Endothelial cell of umbilical vein (primary cell): Measurements from ENCODE around the gene MST1. TPM values are rescaled to one million over a fixed set of nuclear protein-coding genes. Genes with fewer than 3 reads are reported as not detected.

Source experiments
- BruUV-seq: library from RNA; stranded (reverse); fragments of 400-500 nt; replicated peaks from 2 replicates; lab custom pipeline; 2021; lab: Mats Ljungman, UMichigan
- CTCF ChIA-PET: fragments of 300-600, 350-600 bp; sonication (Branson Sonifier 250); formaldehyde crosslinking; loops from one replicate; lab custom pipeline; 2021; ENCODE audit warnings: antibody characterized with exemption, inconsistent platforms; lab: Charles Lee
- POLR2A ChIA-PET: fragments of 300-600, 350-600 bp; sonication (Branson Sonifier 250); formaldehyde crosslinking; loops from one replicate; lab custom pipeline; 2021; ENCODE audit warnings: antibody characterized with exemption, inconsistent platforms; lab: Charles Lee
- DNase-seq: peaks from one replicate; pipeline ENCODE4 v3.0.0-alpha.2; 2011; ENCODE audit warnings: low read depth, low spot score
- FAIRE-seq: peaks from 2 replicates; lab custom pipeline; 2011; peaks lifted over from hg19 to GRCh38; lab: Jason Lieb, UNC
- H2AFZ ChIP-seq: 2 replicates; pipeline ENCODE4 v1.6.0; 2012; ENCODE audit warnings: low read depth, low read length, control low read depth, inconsistent platforms
- H3K27ac ChIP-seq: 2 replicates; pipeline ENCODE4 v1.5.1; 2011; ENCODE audit warnings: low read depth, mild to moderate bottlenecking, control low read depth, low read length, moderate library complexity; ENCODE audit not compliant: insufficient read depth
- H3K27me3 ChIP-seq, 2 experiments: 2 replicates each; pipeline versions ENCODE4 v1.6.0 to v1.6.1; 2011; ENCODE audit warnings: low read length in 2 of 2, mixed read lengths in 1 of 2; ENCODE audit not compliant: control insufficient read depth in 2 of 2, insufficient read depth in 2 of 2
- H3K36me3 ChIP-seq, 2 experiments: 2 replicates in 1 of 2; 3 replicates in 1 of 2; pipeline ENCODE4 v1.5.1; 2011; ENCODE audit warnings: low read length in 2 of 2, mild to moderate bottlenecking in 1 of 2, moderate library complexity in 1 of 2; ENCODE audit not compliant: control insufficient read depth in 2 of 2, insufficient read depth in 2 of 2; ENCODE audit errors: extremely low read depth in 1 of 2
- H3K4me1 ChIP-seq: 3 replicates; pipeline ENCODE4 v1.5.1; 2011; ENCODE audit warnings: mild to moderate bottlenecking, low read length; ENCODE audit not compliant: control insufficient read depth, insufficient read depth; ENCODE audit errors: extremely low read depth
- H3K4me2 ChIP-seq: 2 replicates; pipeline ENCODE4 v1.6.1; 2011; ENCODE audit warnings: low read length, control low read depth, mixed read lengths; ENCODE audit not compliant: insufficient read depth
- H3K4me3 ChIP-seq, 3 experiments: fragments of 200-600 bp in 1 of 3; sonication (generic), shearing (Covaris generic) in 1 of 3; replicated peaks in 1 of 3; 2 replicates each; pipeline ENCODE4 v1.5.1; 2011 to 2016; ENCODE audit warnings: control low read depth in 3 of 3, low read length in 3 of 3, mild to moderate bottlenecking in 2 of 3, inconsistent platforms in 1 of 3, low read depth in 1 of 3, moderate library complexity in 1 of 3; ENCODE audit not compliant: insufficient read depth in 1 of 3
- H3K79me2 ChIP-seq: 2 replicates; pipeline ENCODE4 v1.6.0; 2012; ENCODE audit warnings: low read length, inconsistent platforms; ENCODE audit not compliant: control insufficient read depth, insufficient read depth
- H3K9ac ChIP-seq: replicated peaks from 2 replicates; pipeline ENCODE3; 2011; ENCODE audit warnings: low read length, control low read depth; ENCODE audit not compliant: insufficient read depth; ENCODE audit errors: extremely low read depth
- H3K9me1 ChIP-seq: replicated peaks from 3 replicates; pipeline ENCODE4 v1.6.0; 2011; ENCODE audit warnings: mild to moderate bottlenecking, low read length; ENCODE audit not compliant: control insufficient read depth, insufficient read depth; ENCODE audit errors: extremely low read depth
- H3K9me3 ChIP-seq: replicated peaks from 2 replicates; pipeline ENCODE4 v1.5.1; 2012; ENCODE audit warnings: low read length, inconsistent platforms; ENCODE audit not compliant: control insufficient read depth, insufficient read depth
- H4K20me1 ChIP-seq: replicated peaks from 2 replicates; pipeline ENCODE3; 2011; ENCODE audit warnings: mild to moderate bottlenecking, low read length; ENCODE audit not compliant: control insufficient read depth, insufficient read depth; ENCODE audit errors: extremely low read depth
- CTCF ChIP-seq, 2 donors: IDR thresholded peaks; 1 replicate in 1 of 2; 2 replicates in 1 of 2; pipeline ENCODE4 v1.5.1; 2011; ENCODE audit warnings: low read length in 2 of 2, mild to moderate bottlenecking in 2 of 2, moderate library complexity in 2 of 2, control low read depth in 1 of 2, inconsistent platforms in 1 of 2, low read depth in 1 of 2; ENCODE audit not compliant: insufficient read depth in 1 of 2; ENCODE audit errors: extremely low read depth in 1 of 2
- EZH2 ChIP-seq: IDR thresholded peaks from 2 replicates; pipeline ENCODE4 v1.6.1; 2012; ENCODE audit warnings: borderline replicate concordance, low read depth, mild to moderate bottlenecking, moderate library complexity, low read length, inconsistent platforms; ENCODE audit not compliant: severe bottlenecking
- FOS ChIP-seq: IDR thresholded peaks from 2 replicates; pipeline ENCODE4 v1.6.1; 2011; ENCODE audit warnings: mild to moderate bottlenecking, low read length, moderate library complexity, borderline replicate concordance; ENCODE audit not compliant: insufficient read depth
- GATA2 ChIP-seq: IDR thresholded peaks from 2 replicates; pipeline ENCODE4 v1.7.0; 2011; ENCODE audit warnings: low read depth, mild to moderate bottlenecking, moderate library complexity, mixed read lengths, low read length; ENCODE audit not compliant: insufficient read length, insufficient read depth
- JUN ChIP-seq: IDR thresholded peaks from 2 replicates; pipeline ENCODE4 v1.6.1; 2011; ENCODE audit warnings: borderline replicate concordance, low read depth; ENCODE audit not compliant: insufficient read length, insufficient read depth
- MAX ChIP-seq: IDR thresholded peaks from 2 replicates; pipeline ENCODE4 v1.6.1; 2011; ENCODE audit not compliant: insufficient read depth, insufficient read length
- MYC ChIP-seq: IDR thresholded peaks from one replicate; pipeline ENCODE4 v1.6.1; 2011; ENCODE audit warnings: mild to moderate bottlenecking, low read depth, low read length
- POLR2A ChIP-seq: IDR thresholded peaks from 2 replicates; pipeline ENCODE4 v1.6.1; 2012; ENCODE audit warnings: low read depth, mild to moderate bottlenecking, control low read depth, low read length
- POLR2AphosphoS5 ChIP-seq: IDR thresholded peaks from 2 replicates; pipeline ENCODE4 v1.6.1; 2012; ENCODE audit warnings: low read depth, mild to moderate bottlenecking, control low read depth, low read length, moderate library complexity; ENCODE audit not compliant: insufficient read depth
- dilution Hi-C: fragments of 300-500 bp; cut with MboI; formaldehyde crosslinking; loops from one replicate; pipeline ENCODE4 v1.15.0; 2019; ENCODE audit warnings: low sequenced_read_pairs; ENCODE audit not compliant: extremely low pct_ligation_motif_present
- intact Hi-C: fragments of 100-400 bp; cut with micrococcal nuclease; formaldehyde crosslinking; loops from one replicate; pipeline ENCODE4 v1.10.0; 2022
- polyA plus RNA-seq, 4 experiments: library from polyadenylated mRNA; depleted of rRNA in 3 of 4; stranded (reverse) in 3 of 4; unstranded in 1 of 4; fragments of >200 nt; gene quantifications; 2 replicates each; pipeline versions ENCODE4 v1.2.1 to v1.2.3, GENCODE V29; 2011 to 2012; ENCODE audit warnings: missing spikeins in 1 of 4
- total RNA-seq: library from RNA; stranded (reverse); gene quantifications from 2 replicates; pipeline ENCODE4 v1.2.3, GENCODE V29; 2021

The MST1 gene
- total and polyA plus RNA-seq, 2 donors (not counting 3 experiments of a cell fraction or from before 2014, with no cell fraction given), result 6.1 to 17.5 TPM

GRCh38 chr3:49668414-49668797 is 20.9 kb downstream of the MST1 start:
- Histone ChIP-seq H3K9ac (no peak overlapping the region), H3K36me3 (no peaks in the 10 kb centered on the region), H3K4me3 (no peak overlapping the region), H3K27ac (no peak overlapping the region), H3K79me2 (peaks cover 3% of the 10 kb centered on the region), H3K4me1 (peaks cover 4% of the 10 kb centered on the region), H3K27me3 (peaks cover 0 to 2% of the 10 kb centered on the region in 2 experiments), H2AFZ (no peak overlapping the region), H3K9me3 (no peaks in the 10 kb centered on the region), H3K4me2 (no peak overlapping the region), H4K20me1 (no peaks in the 10 kb centered on the region), H3K9me1 (no peaks in the 10 kb centered on the region)
- DNase-seq (no peak), FAIRE-seq (no peak)
- dilution Hi-C loops, result no loop called here
- intact Hi-C loops, result no loop called here
- CTCF ChIA-PET, result interaction anchor here (0.9 to 5.4 kb wide), 2 partner anchors 122 to 130 kb away, joined by 3 to 293 read pairs; no protein-coding TSS in a partner anchor
- POLR2A ChIA-PET, result no interaction called here
- BruUV-seq, result no TSS peak
- no peak for TF ChIP-seq POLR2A
- no peak for TF ChIP-seq POLR2AphosphoS5
- TF ChIP-seq MYC, result no peak
- no peak for TF ChIP-seq GATA2
- TF ChIP-seq EZH2, result no peak
- TF ChIP-seq JUN, result no peak
- no peak for TF ChIP-seq MAX
- TF ChIP-seq CTCF (IDR thresholded peaks at IDR 0.05; ENCODE audit: extremely low read depth in 1 of 2, insufficient read depth in 1 of 2, low read depth in 1 of 2, low read length in 2 of 2), result no peak
- no peak for TF ChIP-seq FOS
